ENCODE results near the gene PKHD1.

DNA sequence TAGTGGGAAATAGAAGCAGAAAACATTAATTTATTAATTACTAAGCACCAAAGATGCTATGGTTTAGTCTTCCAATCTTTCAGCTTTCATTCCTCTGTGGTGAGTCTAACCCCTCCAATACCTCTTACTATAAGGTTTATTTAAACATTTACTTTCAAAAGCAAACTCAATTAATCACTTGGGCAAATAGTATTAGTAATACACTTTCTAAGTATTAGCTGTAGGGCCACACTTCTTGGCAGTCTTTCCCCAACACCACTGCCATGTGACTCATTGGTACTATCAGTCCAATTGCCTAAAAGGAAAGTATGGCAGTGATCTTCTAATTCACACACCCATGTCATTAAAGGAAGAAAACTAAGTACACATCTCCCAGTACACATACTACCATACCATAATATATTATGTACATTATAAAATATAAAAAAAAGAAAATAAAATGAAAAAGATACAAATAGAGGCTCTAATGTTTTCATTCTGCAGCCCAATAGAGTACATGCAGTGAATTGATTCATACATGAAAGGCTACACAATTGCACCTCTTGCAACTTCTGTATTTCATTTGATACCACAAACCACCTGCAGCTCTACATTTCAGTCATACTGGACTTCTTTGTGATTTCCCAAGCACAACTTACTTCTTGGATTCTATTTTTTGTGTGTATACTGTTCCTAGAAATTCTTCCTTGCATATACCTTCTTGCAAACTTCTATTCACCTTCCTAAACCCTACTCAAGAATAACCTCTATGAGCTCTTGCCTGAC is 218.6 kb downstream of the PKHD1 start:
- TF ChIP-seq, protein P1, sequence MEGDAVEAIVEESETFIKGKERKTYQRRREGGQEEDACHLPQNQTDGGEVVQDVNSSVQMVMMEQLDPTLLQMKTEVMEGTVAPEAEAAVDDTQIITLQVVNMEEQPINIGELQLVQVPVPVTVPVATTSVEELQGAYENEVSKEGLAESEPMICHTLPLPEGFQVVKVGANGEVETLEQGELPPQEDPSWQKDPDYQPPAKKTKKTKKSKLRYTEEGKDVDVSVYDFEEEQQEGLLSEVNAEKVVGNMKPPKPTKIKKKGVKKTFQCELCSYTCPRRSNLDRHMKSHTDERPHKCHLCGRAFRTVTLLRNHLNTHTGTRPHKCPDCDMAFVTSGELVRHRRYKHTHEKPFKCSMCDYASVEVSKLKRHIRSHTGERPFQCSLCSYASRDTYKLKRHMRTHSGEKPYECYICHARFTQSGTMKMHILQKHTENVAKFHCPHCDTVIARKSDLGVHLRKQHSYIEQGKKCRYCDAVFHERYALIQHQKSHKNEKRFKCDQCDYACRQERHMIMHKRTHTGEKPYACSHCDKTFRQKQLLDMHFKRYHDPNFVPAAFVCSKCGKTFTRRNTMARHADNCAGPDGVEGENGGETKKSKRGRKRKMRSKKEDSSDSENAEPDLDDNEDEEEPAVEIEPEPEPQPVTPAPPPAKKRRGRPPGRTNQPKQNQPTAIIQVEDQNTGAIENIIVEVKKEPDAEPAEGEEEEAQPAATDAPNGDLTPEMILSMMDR (IDR thresholded peaks at IDR 0.05): no peak
- TF ChIP-seq POLR2A (IDR thresholded peaks at IDR 0.05): no peak
